HT1080 (cell line): Measurements from ENCODE around the gene ARMCX2. TPM values are rescaled to one million over a fixed set of nuclear protein-coding genes. Genes with fewer than 3 reads are reported as not detected.
"Not testable (repeated sequence)": the region's sequence is repeated elsewhere in the genome, so short reads cannot be mapped to it uniquely, and the experiment has no call there.

Experiments
- DNase-seq: peaks from one replicate; pipeline ENCODE4 v3.0.0-alpha.2; 2015; ENCODE audit warnings: low read depth
- polyA plus RNA-seq, 2 experiments: library from polyadenylated mRNA; depleted of rRNA; stranded (reverse); fragments of >200 nt; gene quantifications; 2 replicates each; pipeline ENCODE4 v1.2.3, GENCODE V29; 2015
- total RNA-seq: library from RNA; depleted of rRNA; stranded (reverse); fragments of >200 nt; shearing (Covaris generic); gene quantifications from 2 replicates; pipeline ENCODE4 v1.2.3, GENCODE V29; 2014; rRNA removed

Gene ARMCX2
- 53.3 and 59.7 TPM in 2 replicates for total RNA-seq
- 26.5 and 30.2 TPM in 2 replicates for polyA plus RNA-seq (2015; cell fraction: cytosol; rRNA removed)
- polyA plus RNA-seq (2015; cell fraction: nucleus; rRNA removed) = 98.2 and 109 TPM in 2 replicates

GRCh38 chrX:101659601-101660063, at the start of gene ARMCX2:
Gene ARMCX2, minus strand, starts transcription at chrX:101659850. Its CDS starts 2,262 bp downstream, at chrX:101657588.
- peak; percentile 44 for DNase-seq

GRCh38 chrX:101709384-101709783, 49.7 kb upstream of the ARMCX2 start:
- no peak for DNase-seq

- no peak for DNase-seq
Observed at GRCh38 chrX:101708163-101708562, 48.5 kb upstream of the ARMCX2 start.

- no peak for DNase-seq
Observed at GRCh38 chrX:101693476-101693875, 33.8 kb upstream of the ARMCX2 start.

- DNase-seq = no peak
Observed at GRCh38 chrX:101691835-101692234, 32.2 kb upstream of the ARMCX2 start.

GRCh38 chrX:101686574-101686973, 26.9 kb upstream of the ARMCX2 start:
- no peak for DNase-seq

- no peak for DNase-seq
Observed at GRCh38 chrX:101685923-101686322, 26.3 kb upstream of the ARMCX2 start.

- DNase-seq = peak; percentile 86
Observed at GRCh38 chrX:101682723-101683122, 23.1 kb upstream of the ARMCX2 start.

- no peak for DNase-seq
Observed at GRCh38 chrX:101677028-101677427, 17.4 kb upstream of the ARMCX2 start.

GRCh38 chrX:101676571-101676970, 16.9 kb upstream of the ARMCX2 start:
- DNase-seq = no peak

GRCh38 chrX:101668143-101668542, 8.5 kb upstream of the ARMCX2 start:
- no peak for DNase-seq

GRCh38 chrX:101658661-101659491, 774 bp downstream of the ARMCX2 start:
- DNase-seq = peak; percentile 42

GRCh38 chrX:101657495-101657894, 2.2 kb downstream of the ARMCX2 start:
- no peak for DNase-seq

- no peak for DNase-seq
Observed at GRCh38 chrX:101656817-101657216, 2.8 kb downstream of the ARMCX2 start.

GRCh38 chrX:101655534-101655933, 4.1 kb downstream of the ARMCX2 start:
- no peak for DNase-seq

- not testable (repeated sequence) for DNase-seq
Observed at GRCh38 chrX:101647716-101648115, 11.9 kb downstream of the ARMCX2 start.

GRCh38 chrX:101642093-101642492, 17.6 kb downstream of the ARMCX2 start:
- DNase-seq = no peak

GRCh38 chrX:101639583-101639982, 20.1 kb downstream of the ARMCX2 start:
- DNase-seq = no peak

GRCh38 chrX:101619364-101619763, 40.3 kb downstream of the ARMCX2 start:
- DNase-seq = peak; percentile 21

GRCh38 chrX:101617211-101618191, 42.1 kb downstream of the ARMCX2 start, which contains the start of gene ARMCX6:
Gene ARMCX6, minus strand, starts transcription at chrX:101618000. Its CDS starts 1,380 bp downstream, at chrX:101616620.
- DNase-seq = peak; percentile 69

GRCh38 chrX:101605728-101606127, 53.9 kb downstream of the ARMCX2 start:
- DNase-seq = no peak
